8988T (cell line): ENCODE data around the gene ADCY7.

Experiments used
- DNase-seq: peaks from one replicate; pipeline ENCODE4 v3.0.0; 2011

The ADCY7 gene

DNA sequence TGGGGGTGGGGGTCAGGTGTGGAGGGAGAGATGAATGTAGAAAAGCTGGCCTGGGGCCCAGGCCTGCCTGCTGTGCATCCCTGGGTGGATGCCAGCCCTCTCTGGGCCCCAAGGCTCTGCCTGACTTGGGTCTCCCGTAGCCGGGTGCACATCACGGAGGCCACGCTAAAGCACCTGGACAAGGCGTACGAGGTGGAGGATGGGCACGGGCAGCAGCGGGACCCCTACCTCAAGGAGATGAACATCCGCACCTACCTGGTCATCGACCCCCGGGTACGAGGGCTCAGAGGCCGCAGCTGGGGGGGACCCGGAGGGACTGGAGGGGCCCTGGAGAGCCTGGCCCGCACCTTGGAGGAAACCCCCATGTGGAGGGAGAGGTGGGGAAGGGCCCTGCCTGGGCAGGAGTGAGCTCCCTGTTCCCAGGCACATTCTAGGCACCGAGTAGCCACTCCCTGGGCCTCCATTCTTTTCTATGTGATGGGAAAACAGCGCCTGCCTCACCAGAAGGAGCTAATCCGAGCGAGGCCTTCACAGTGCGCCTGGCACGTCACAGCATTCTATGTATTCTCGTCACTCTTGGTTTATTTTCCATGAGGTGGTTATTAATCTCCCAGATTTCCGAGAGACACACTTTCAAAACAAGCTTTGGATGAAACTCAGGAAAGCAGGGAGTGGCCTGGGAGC is 34.7 kb downstream of the ADCY7 start:
- peak; percentile 29 for DNase-seq

DNA sequence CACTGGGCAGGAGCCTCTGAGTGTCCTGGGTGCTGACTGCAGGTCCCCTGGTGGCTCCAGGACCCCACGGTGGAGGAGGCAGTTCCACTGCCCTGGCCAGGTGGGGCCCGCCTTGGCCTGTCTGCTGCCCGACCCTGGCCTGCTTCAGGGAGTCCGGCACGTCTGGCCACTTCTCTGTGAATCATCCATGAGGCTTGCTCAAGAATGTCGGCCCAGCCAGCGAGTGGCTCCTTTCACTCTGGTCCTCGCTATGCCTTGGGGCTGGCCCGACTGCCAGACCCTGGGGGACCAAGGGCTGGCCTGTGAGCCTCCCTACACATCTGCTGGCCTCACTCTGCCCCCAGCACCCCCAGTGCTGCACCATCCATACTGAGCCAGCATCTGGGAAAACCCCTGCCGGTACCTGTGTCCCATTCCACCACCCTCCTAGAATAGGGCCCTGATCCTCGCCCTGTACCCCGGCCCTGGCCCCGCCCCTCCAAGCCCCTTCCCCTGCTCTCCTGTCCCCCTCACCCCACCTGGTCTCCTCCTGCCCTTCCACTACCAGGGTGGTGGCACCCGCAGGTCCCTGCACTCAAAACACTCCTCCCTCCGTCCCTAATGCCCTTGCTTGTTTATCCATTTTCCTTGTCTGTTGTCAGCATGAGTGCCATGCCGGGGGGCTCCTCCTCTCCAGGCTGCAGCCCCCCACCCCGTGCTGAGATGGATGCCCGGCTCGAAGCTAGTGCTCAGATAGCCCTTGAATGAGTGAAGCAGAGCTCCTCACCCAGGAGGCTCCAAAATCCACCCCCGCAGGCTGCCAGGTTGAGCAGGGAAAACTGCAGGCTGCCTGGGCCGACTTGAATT is 35.5 kb downstream of the ADCY7 start:
- DNase-seq: peak; percentile 38

DNA sequence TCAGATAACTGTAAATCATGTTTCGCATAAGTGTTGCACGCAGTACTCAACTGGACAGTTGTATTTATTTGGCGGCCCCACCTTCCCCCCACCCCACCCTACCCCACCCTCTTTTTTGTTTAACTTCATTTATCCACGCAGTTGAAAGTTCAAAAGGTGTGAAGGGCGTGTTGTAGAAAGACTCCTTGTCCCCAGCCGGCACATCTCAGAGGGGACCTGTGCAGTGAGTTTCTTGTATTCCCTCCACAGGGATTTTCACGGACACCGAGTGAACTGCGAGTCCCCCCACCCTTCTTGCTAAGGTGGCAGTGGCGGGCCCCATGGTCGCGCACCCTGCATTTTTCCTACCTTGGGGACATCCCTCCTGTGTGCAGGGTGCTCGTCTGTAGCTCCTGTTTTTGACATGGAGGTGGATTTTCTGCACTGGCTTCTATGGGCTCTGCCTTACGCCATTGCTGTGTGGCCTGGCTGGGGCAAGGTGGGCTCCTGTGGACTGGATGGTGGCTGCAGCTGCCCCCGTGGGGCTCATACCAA is 36.2 kb downstream of the ADCY7 start:
- peak; percentile 18 for DNase-seq

DNA sequence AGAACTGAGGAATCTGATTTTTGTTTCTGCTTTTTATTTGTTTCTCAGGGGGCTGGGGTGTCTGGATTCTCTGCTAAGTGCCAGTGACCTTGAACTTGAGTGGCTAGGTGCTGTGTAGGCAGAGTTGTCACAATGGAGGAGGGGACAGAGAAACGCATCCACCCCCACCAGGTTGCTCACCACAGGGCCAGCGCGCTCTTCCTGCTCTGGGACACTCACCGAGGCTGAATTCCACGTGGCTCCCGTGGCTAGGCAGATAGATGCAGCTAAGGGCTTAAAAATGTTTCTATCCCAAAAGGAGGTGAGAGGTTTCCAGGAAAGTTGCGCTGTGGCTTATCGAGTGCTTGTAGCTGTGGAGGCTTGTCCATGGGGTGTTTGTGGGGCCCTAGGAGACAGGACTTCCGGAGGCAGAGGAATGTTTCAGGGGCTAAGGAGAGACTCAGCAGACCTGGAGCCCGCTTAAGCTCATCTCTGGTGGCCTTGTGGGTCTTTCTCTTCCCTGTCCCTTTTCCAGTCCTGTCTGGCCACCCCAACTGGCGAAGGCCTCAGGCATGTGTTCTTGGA is 36.8 kb downstream of the ADCY7 start:
- no peak for DNase-seq

DNA sequence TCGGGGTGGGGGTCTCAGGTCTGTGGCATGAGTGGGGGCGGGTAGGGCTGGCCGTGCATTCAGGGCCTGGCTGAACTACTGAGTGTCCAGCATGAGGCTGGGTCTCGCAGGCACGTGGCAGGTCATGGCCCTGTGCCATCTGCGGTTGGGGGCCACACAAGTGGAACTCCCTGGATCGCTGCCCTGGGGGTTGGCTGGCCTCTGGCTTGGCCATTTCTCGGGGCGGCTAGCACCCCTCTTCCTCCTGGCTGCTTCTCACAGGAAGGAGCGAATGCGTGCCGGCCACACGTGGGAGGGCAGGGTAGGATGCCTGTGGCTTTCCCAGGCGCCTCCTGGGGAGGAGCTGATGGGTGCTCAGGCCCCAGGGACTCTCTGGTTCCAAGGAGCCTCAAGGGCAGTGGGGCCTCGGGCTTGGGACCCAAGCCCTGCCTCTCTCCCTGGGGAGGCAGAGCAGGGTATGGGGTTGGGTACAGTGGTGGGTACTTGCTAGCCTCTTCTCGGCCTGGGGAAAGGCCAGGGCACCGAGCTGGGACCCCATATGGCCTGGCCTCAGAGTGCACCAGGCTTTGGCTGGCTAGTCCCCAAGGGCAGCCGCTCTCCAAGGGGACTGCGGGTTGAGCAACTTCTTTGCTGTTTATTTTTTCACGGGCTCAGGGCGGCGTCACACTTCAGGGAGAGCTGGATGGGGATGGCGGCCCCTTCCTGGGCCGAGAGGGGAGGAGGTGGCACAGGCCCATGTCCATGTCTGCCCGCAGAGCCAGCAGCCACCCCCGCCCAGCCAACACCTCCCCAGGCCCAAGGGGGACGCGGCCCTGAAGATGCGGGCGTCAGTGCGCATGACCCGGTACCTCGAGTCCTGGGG is 37.5 kb downstream of the ADCY7 start:
- DNase-seq: peak; percentile 20

DNA sequence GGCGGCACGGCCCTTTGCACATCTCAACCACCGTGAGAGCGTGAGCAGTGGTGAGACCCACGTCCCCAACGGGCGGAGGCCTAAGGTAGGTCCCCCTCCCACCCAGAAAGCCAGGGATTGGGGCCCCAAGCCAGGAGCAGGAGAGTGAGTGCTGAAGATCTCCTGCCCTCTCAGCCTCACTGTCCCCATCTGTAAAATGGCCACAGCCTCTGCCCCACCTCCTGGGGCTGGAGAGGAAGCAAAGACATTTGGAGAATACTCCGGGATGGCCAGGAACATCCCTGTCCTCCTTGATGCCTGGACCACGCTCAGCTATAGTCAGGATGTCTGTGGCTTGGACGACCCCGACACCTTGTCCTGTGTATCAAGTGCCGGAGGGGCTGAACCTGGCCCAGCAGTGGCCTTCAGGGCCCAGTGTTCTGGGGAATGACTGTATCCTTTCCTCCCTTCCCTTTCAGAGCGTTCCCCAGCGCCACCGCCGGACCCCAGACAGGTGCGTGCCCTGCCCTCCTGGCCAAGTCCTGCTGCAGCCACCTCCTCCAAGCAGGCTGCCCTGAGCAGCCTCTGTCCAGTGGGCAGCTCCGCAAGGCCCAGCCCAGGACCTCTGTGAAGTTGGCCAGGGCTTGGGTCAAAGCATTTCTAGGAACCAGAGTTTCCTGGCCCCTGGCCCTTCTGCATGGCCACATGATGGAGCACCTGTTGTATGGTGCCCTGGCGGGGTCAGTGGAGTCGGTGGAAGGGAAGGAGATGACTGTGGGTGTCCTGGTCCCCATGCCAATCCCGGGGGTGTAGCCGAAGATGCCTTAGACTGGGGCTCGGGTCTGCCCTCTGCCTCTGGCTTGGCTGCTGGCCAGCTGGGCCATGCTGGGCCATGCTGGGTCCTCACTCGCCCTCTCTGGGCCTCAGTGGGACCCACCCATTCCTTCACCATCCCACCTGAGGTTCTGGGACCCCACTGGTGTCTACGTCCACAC is 38.4 kb downstream of the ADCY7 start:
- DNase-seq: no peak

DNA sequence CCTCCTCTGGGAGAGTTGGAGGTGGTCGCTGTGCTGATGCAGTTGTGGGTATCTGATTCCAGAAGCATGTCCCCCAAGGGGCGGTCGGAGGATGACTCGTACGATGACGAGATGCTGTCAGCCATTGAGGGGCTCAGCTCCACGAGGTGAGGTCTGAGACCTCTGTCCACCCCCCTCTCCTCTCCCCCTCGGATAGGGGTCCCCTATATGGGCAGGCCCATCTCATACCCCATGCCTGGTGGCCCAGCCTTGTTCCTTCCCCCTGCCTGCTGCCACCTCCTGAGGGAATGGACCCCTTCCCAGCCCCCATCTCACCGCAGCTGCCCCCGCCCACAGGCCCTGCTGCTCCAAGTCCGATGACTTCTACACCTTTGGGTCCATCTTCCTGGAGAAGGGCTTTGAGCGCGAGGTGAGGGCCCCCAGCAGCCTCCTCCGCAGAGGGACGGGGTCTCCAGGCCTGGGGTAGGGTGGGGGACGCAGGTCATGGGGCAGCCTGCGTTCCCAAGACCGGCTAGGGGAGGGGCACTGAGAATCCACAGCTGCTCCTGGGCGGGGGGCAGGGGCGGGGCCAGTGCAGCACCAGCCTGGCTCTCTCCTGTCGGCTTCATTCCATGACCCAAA is 39.2 kb downstream of the ADCY7 start:
- no peak for DNase-seq

DNA sequence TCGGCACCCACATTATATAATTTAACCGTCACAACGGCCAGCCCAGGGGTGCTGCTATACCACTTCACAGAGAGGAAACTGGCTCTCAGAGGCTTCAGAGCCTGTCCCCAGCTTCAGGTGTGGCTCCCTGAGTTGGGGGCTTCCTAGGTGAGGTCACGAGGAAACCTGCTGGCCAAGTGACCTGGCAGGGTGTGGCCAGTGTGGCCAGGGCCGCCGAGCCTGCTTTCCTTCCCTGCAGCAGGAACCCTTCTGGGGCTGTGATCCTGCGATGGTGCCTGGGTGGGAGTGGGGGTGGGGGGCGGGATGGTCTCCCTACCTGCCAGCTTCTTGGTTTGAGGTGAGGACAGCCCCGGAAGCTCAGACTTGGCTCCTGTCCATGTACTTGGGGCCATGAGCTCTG is 39.9 kb downstream of the ADCY7 start:
- DNase-seq: peak; percentile 18

DNA sequence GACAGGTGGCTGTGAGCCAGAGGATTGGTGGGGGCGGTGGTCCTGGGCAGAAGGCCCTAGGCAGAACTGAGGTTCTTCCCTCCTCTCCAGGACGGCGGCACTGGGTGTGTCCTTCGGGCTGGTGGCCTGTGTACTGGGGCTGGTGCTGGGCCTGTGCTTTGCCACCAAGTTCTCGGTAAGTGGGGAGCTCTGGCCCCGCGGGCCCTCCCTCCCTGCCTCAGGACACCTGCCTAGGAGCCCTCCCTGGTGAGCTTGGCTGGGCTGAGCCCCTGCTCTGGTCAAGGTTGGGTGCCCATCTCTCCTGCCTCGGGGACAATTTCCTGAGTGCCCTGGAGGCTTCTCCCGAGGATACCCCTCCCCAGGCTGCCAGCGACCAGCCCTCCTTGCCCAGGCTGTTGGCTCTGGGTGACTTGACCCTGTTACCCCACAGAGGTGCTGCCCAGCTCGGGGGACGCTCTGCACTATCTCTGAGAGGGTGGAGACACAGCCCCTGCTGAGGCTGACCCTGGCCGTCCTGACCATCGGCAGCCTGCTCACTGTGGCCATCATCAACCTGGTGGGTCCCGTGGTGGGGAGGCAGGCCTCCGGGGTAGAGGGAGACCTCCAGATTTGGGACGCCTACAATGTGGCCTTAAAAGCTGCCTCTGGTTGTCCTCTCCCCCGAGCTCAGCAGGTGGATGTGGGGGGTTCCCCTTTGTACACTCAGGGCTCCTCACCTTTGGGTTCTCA is 42.0 kb downstream of the ADCY7 start:
- peak; percentile 18 for DNase-seq

DNA sequence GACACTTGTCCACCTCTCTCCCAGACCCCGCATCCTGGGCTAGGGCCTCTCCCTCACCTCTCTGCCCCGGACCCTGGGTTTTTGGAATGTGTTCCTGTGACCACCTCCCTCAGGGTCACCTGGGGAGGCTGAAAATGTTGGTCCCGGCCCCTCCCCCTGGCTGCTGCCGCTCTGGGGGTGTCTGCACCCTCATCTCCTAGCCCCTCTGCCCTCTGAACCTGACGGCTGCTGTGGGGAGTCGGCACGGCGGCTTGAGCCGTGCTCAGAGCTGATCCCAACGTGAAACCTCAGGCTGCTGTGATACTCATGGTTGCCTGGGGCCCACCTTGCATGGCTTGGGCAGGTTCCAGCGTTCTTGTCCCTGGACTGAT is 42.8 kb downstream of the ADCY7 start:
- DNase-seq: no peak

DNA sequence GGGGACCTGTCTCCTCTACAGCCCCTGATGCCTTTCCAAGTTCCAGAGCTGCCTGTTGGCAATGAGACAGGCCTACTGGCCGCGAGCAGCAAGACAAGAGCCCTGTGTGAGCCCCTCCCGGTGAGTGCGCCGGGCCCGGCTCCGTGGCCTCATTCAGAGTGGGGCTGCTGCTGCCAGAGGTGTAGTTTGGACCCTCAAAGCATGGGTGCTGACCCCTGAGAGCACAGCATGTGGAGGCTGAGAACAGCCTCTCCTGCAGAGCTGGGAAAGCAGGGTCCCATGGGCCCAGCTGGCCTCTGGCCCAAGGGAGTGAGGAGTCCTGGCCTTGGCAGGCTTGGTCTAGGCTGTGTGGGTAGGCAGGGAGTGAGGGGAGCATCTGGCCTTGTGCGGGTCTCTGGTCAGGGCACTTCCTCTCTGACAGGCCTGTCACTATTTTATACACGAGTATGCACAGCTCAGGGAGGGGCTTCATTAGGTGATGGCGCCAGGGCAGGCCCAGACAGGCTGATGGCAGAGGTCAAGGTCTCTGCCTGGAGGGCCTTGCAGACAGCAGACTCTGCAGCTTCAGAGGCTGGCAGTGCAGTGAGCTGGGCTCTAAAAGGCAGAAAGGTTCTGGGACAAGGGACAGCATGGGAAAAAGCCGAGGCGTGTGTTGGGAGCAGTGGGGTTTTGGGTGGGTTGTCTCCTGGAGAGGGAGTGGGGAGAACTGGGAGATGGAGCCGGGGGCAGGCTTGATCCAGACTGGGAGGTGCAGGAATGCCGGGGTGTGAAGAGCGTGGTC is 43.4 kb downstream of the ADCY7 start:
- peak; percentile 21 for DNase-seq

DNA sequence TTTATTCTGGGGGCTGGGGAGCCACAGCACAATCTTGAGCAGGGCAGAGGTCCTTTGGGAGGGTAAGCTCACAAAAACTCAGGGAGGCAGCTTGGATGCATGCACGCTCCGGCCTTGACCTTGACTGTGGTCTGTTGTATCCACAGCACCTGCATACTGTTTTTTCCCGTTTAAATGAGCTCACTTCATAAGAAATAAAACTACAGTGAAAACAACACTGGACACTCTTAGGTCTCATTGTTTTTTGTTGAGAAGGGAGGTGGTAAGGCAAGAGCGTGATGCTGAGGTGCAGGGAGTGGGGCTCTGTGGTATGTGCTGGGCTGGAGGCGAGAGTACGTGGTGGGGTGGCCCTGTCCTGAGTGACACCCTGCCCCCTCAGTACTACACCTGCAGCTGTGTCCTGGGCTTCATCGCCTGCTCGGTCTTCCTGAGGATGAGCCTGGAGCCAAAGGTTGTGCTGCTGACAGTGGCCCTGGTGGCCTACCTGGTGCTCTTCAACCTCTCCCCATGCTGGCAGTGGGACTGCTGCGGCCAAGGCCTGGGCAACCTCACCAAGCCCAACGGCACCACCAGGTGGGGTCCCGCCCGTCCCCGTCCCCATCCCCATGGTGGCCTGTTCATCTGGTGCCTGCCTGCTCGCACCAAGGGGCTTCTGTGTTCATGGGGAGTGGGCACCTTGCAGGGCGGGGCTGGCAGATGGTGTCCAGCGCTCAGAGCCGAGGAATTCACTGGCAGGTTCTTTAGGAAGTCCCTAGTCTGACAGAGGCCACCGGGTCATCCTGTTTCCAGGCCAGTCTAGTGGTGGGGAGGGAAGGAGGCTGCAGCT is 44.2 kb downstream of the ADCY7 start:
- DNase-seq: peak; percentile 38

DNA sequence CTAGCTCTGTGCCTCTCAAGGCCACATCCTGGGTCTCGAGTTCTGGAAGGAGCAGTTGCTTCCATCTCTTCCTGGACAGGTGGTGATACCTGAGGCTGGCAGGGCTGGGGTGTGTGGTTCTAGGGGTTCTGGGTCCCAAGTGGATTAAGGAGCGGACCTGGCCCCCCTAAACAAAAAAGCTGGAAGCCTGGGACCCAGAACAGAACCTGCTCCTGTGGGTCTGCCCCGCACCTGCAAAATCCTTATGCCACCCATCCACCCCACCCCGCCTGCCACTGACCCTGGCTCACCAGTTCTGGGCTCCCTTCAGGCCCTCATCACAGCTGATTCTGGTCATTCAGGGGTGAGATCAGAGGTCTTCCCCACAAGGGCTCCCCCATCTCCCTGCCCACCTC is 44.8 kb downstream of the ADCY7 start:
- no peak for DNase-seq

DNA sequence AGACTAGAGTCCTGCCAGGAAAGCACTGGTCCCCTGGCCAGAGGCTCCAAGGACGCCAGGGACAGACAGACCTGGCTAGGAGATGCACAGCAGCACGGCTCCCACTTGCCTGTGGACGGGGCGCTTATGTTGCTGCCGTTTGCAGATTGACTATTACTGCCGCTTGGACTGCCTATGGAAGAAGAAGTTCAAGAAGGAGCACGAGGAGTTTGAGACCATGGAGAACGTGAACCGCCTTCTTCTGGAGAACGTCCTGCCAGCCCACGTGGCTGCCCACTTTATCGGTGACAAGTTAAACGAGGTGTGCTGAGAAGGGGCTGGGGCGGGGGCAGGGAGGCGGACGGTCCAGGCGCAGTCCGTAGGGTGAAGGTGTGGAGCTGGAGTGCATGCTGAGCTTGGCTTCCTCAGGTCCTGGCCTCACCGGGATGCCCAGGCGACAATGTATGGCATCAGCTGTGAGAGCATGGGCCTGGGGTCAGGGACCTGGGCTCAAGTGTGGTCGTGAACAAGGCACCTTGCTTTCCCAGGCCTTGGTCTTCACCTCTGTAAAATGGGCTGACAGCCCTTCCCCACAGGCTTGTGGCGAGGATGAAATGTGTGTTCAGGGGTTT is 45.6 kb downstream of the ADCY7 start:
- peak; percentile 24 for DNase-seq

DNA sequence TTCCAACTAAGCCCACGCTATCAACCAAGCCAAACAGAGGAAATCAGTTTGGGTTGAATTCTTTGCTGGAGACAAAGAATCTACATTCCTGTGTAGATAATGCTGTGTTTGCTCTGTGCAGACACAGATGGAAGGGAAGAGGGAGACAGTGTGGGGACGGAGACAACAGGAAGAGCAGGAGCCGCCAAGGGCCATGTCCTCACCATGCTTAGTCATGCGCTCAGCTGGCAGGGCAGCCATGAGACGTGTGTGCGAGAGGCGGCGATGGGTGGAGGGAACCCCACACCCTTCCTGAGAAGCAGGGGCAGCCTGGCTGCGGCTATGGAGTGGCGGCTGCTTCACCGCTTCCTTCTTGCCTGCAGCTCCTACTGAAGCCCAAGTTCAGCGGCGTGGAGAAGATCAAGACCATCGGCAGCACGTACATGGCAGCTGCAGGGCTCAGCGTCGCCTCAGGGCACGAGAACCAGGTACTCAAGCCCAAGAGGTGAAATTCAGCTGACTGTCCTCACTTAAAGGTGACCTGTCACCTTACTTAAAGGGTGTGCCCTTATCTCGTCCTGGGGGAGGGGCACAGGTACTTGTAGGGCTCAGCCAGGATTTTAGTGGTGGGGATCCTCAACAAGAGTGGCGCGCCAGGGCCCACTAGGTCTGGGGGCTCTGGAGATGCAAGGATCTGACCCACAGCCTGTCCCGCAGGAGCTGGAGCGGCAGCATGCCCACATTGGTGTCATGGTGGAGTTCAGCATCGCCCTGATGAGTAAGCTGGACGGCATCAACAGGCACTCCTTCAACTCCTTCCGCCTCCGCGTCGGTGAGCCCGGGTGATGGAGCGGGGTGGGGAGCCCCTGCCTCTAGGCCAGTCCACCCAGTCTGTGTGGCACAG is 47.5 kb downstream of the ADCY7 start:
- peak; percentile 22 for DNase-seq

DNA sequence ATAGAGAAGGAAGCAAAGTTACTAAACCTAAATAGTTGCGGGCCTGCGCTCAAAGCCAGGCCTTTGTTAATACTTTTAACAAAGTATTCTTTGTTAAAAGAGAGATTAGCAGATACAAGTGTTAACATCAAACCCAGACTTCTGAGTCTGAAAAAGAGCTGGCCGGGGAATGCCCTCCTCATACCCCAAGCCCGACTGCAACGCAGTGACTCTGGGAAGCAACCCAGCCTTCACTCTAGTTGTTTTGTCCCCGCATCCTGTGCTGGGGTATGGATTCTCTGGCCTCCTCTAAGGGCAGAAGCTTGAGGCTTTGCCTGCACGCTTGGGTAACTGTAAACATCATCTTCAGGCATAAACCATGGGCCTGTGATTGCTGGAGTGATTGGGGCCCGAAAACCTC is 48.3 kb downstream of the ADCY7 start:
- no peak for DNase-seq

DNA sequence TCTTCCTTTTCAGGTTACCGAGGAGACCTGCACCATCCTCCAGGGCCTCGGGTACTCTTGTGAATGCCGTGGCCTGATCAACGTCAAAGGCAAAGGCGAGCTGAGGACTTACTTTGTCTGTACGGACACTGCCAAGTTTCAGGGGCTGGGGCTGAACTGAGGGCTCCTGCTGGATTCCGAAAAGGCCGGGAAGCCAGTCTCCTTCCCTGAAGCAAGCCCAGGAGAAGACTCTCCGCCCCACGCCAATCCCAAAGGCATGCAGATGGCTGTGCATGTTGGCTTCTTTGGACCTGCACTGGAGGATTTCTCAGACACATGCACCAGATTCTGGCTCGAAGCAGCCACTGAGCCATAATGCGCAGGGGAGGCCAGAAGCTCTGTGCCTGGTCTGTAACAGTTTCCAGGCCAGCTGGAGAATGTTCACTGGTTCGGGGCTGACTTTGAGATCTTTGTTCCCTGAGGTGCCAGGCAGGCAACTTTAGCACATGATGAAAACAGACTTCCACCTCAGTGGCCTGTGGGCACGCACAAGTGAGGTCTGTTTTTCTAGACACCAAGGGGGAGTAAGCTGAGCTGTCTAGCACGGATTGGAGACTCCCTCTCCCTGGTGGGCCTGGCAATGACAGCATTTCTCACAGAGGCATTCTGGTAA is 49.1 kb downstream of the ADCY7 start:
- no peak for DNase-seq
